HCT116 (cell line): ENCODE data around the gene GBF1. TPM values are rescaled to one million over a fixed set of nuclear protein-coding genes. Genes with fewer than 3 reads are reported as not detected.

Experiments used
- ATAC-seq: fragments of 200-7000 bp; cut with Tn5 transposase; 2 replicates; pipeline ENCODE4 v1.9.1; 2020; ENCODE audit warnings: mild to moderate bottlenecking, moderate library complexity
- BruUV-seq: library from RNA; stranded (reverse); fragments of 400-500 nt; replicated peaks from 2 replicates; lab custom pipeline; 2021; lab: Mats Ljungman, UMichigan
- CTCF ChIA-PET: fragments of 300-600 bp; sonication (Branson Sonifier 250); formaldehyde crosslinking; loops from one replicate; lab custom pipeline; 2021; ENCODE audit warnings: antibody characterized with exemption; lab: Charles Lee
- POLR2A ChIA-PET: fragments of 300-600, 350-600 bp; sonication (Branson Sonifier 250); formaldehyde crosslinking; loops from one replicate; lab custom pipeline; 2021; ENCODE audit warnings: antibody characterized with exemption; lab: Charles Lee
- RAD21 ChIA-PET, 2 experiments: fragments of 300-600 bp; sonication (Branson Sonifier 250); formaldehyde crosslinking; loops; one replicate each; lab custom pipeline; 2023; ENCODE audit warnings: low total read pairs in 2 of 2; ENCODE audit not compliant: uncharacterized antibody in 2 of 2, unreplicated experiment in 2 of 2, low non-redundant PET in 1 of 2; lab: Charles Lee
- DNase-seq: peaks from one replicate; pipeline ENCODE4 v3.0.0-alpha.2; 2010; ENCODE audit warnings: low read depth, low spot score
- H2AFZ ChIP-seq: fragments of 200-600 bp; shearing (Covaris generic), sonication (generic); 2 replicates; pipeline ENCODE4 v1.6.1; 2017; ENCODE audit warnings: low read depth, mixed run types, mixed read lengths, antibody characterized with exemption, low read length; ENCODE audit not compliant: poor library complexity, severe bottlenecking
- H3K27ac ChIP-seq: 2 replicates; pipeline ENCODE4 v1.5.1; 2012; ENCODE audit warnings: low read depth, low read length
- H3K27me3 ChIP-seq: fragments of 200-600 bp; sonication (generic); 2 replicates; pipeline ENCODE4 v1.6.1; 2016; ENCODE audit warnings: mixed run types, low read length, mixed read lengths; ENCODE audit not compliant: insufficient read depth
- H3K36me3 ChIP-seq, 2 experiments: fragments of 200-500 bp in 1 of 2; fragments of 200-600 bp in 1 of 2; sonication (Bioruptor generic) in 1 of 2; sonication (generic) in 1 of 2; 2 replicates each; pipeline versions ENCODE4 v1.5.1 to v1.6.1; 2014 to 2016; ENCODE audit warnings: low read length in 2 of 2, inconsistent platforms in 1 of 2, mixed read lengths in 1 of 2, mixed run types in 1 of 2; ENCODE audit not compliant: insufficient read depth in 2 of 2, control insufficient read depth in 1 of 2
- H3K4me1 ChIP-seq, 2 experiments: fragments of 200-600 bp in 1 of 2; sonication (generic) in 1 of 2; 2 replicates each; pipeline versions ENCODE4 v1.5.1 to v1.6.1; 2012 to 2017; ENCODE audit warnings: low read length in 2 of 2, inconsistent platforms in 1 of 2, mild to moderate bottlenecking in 1 of 2, mixed read lengths in 1 of 2, mixed run types in 1 of 2, moderate library complexity in 1 of 2; ENCODE audit not compliant: insufficient read depth in 2 of 2, control insufficient read depth in 1 of 2
- H3K4me2 ChIP-seq: fragments of 200-600 bp; sonication (generic); 2 replicates; pipeline ENCODE4 v1.6.1; 2017; ENCODE audit warnings: mixed run types, low read length, mixed read lengths
- H3K4me3 ChIP-seq, 2 experiments: fragments of 200-600 bp in 1 of 2; sonication (generic) in 1 of 2; replicated peaks in 1 of 2; 2 replicates each; pipeline ENCODE4 v1.5.1; 2011 to 2016; ENCODE audit warnings: low read length in 2 of 2, control low read depth in 1 of 2, low read depth in 1 of 2, mild to moderate bottlenecking in 1 of 2, mixed read lengths in 1 of 2, mixed run types in 1 of 2
- H3K79me2 ChIP-seq: fragments of 200-600 bp; sonication (generic); 2 replicates; pipeline ENCODE4 v1.6.1; 2017; ENCODE audit warnings: mild to moderate bottlenecking, mixed run types, low read length, moderate library complexity, mixed read lengths; ENCODE audit not compliant: insufficient read depth
- H3K9ac ChIP-seq: fragments of 200-600 bp; sonication (generic); 2 replicates; pipeline ENCODE4 v1.6.1; 2016; ENCODE audit warnings: low read length, mixed read lengths
- H3K9me2 ChIP-seq: fragments of 200-600 bp; sonication (generic), shearing (Covaris generic); 2 replicates; pipeline ENCODE4 v1.6.1; 2017; ENCODE audit warnings: mixed run types, mild to moderate bottlenecking, moderate library complexity; ENCODE audit not compliant: insufficient read depth
- H3K9me3 ChIP-seq, 2 experiments: fragments of 200-500 bp in 1 of 2; fragments of 200-600 bp in 1 of 2; sonication (Bioruptor generic) in 1 of 2; sonication (generic) in 1 of 2; 2 replicates each; pipeline ENCODE4 v1.6.1; 2014 to 2017; ENCODE audit warnings: low read length in 2 of 2, mixed read lengths in 2 of 2, inconsistent platforms in 1 of 2, low read depth in 1 of 2, mild to moderate bottlenecking in 1 of 2, mixed run types in 1 of 2, moderate library complexity in 1 of 2; ENCODE audit not compliant: control insufficient read depth in 1 of 2, insufficient read depth in 1 of 2
- H4K20me1 ChIP-seq: fragments of 200-600 bp; sonication (generic), shearing (Covaris generic); 2 replicates; pipeline ENCODE4 v1.6.1; 2017; ENCODE audit warnings: mixed run types, mild to moderate bottlenecking, moderate library complexity; ENCODE audit not compliant: insufficient read depth
- CTCF ChIP-seq, 3 experiments: fragments of 200-600 bp in 1 of 3; sonication (generic) in 1 of 3; IDR thresholded peaks in 2 of 3; conservative IDR thresholded peaks in 1 of 3; 2 replicates each; pipeline ENCODE4 v1.5.1; 2012 to 2017; ENCODE audit warnings: low read depth in 2 of 3, low read length in 2 of 3, antibody characterized with exemption in 1 of 3, borderline replicate concordance in 1 of 3, control low read depth in 1 of 3, mild to moderate bottlenecking in 1 of 3, mixed read lengths in 1 of 3, mixed run types in 1 of 3, moderate library complexity in 1 of 3; ENCODE audit not compliant: insufficient read depth in 1 of 3
- EGR1 ChIP-seq: IDR thresholded peaks from 2 replicates; pipeline ENCODE4 v1.6.1; 2012; ENCODE audit warnings: low read depth
- EZH2phosphoT487 ChIP-seq: fragments of 200-600 bp; IDR thresholded peaks from 2 replicates; pipeline ENCODE4 v1.6.1; 2018; ENCODE audit warnings: antibody characterized with exemption, borderline replicate concordance
- FOSL1 ChIP-seq: IDR thresholded peaks from 2 replicates; pipeline ENCODE4 v1.6.1; 2012; ENCODE audit warnings: low read depth
- POLR2A ChIP-seq: IDR thresholded peaks from 2 replicates; pipeline ENCODE4 v1.7.0; 2011; ENCODE audit warnings: borderline replicate concordance; ENCODE audit not compliant: insufficient read depth, insufficient read length; ENCODE audit errors: extremely low read depth
- REST ChIP-seq: IDR thresholded peaks from 2 replicates; pipeline ENCODE4 v1.6.1; 2012; ENCODE audit warnings: low read depth
- SIN3A ChIP-seq: IDR thresholded peaks from 2 replicates; pipeline ENCODE4 v1.6.1; 2012; ENCODE audit warnings: low read depth
- SRF ChIP-seq: IDR thresholded peaks from 2 replicates; pipeline ENCODE4 v1.6.1; 2012; ENCODE audit warnings: low read depth
- YY1 ChIP-seq: IDR thresholded peaks from 2 replicates; pipeline ENCODE4 v1.6.1; 2011; ENCODE audit warnings: low read length, low read depth, moderate library complexity, mild to moderate bottlenecking; ENCODE audit not compliant: insufficient replicate concordance; ENCODE audit errors: extremely low read depth
- intact Hi-C: fragments of 100-400 bp; cut with micrococcal nuclease; formaldehyde crosslinking; loops from 2 replicates; pipeline ENCODE4 v1.10.0; 2022
- total RNA-seq: library from RNA; stranded (reverse); gene quantifications from one replicate; pipeline ENCODE4 v1.2.1, GENCODE V29; 2021; ENCODE audit not compliant: unreplicated experiment
- TF ChIP-seq, protein P1 (sequence below): IDR thresholded peaks from 2 replicates; pipeline ENCODE4 v1.6.1; 2012
- TF ChIP-seq, protein P2 (sequence below): IDR thresholded peaks from 2 replicates; pipeline ENCODE4 v1.6.1; 2011; ENCODE audit warnings: mild to moderate bottlenecking, low read length, moderate library complexity; ENCODE audit not compliant: insufficient replicate concordance; ENCODE audit errors: extremely low read depth

GBF1 gene
- total RNA-seq, 1 experiment from 2014 or later = 58.9 TPM

GRCh38 chr10:102324061-102324460 is 78.7 kb downstream of the GBF1 start:
- CTCF ChIA-PET = no interaction called here
- ATAC-seq = no peak
- RAD21 ChIA-PET = no interaction called here
- no peak for DNase-seq
- BruUV-seq = no TSS peak
- no peaks in the 10 kb centered on the region for H3K9me2 ChIP-seq
- H3K9ac ChIP-seq = no peak overlapping the region
- H3K36me3 ChIP-seq = no peaks in the 10 kb centered on the region
- no peak overlapping the region for H3K27ac ChIP-seq
- POLR2A ChIA-PET = no interaction called here
- TF ChIP-seq CTCF (IDR thresholded peaks at IDR 0.05 in 2 of 3, conservative IDR thresholded peaks at IDR 0.05 in 1 of 3; ENCODE audit: borderline replicate concordance in 1 of 3, insufficient read depth in 1 of 3, low read depth in 2 of 3, low read length in 2 of 3) (no peak), SRF (no peak)
- TF ChIP-seq, protein P1, sequence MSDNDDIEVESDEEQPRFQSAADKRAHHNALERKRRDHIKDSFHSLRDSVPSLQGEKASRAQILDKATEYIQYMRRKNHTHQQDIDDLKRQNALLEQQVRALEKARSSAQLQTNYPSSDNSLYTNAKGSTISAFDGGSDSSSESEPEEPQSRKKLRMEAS = no peak
- TF ChIP-seq, all 23 proteins: peak for 0
- intact Hi-C loops = no loop called here
- Histone ChIP-seq H3K4me2 (no peak overlapping the region), H2AFZ (no peak overlapping the region), H3K9me3 (no peaks in the 10 kb centered on the region), H3K79me2 (peaks cover 41% of the 10 kb centered on the region), H3K4me1 (no peaks in the 10 kb centered on the region), H3K4me3 (no peak overlapping the region), H3K27me3 (no peaks in the 10 kb centered on the region), H4K20me1 (0 out of 2 replicates have a peak, but pooled peaks cover 4% of the 10 kb centered on the region)

DNA sequence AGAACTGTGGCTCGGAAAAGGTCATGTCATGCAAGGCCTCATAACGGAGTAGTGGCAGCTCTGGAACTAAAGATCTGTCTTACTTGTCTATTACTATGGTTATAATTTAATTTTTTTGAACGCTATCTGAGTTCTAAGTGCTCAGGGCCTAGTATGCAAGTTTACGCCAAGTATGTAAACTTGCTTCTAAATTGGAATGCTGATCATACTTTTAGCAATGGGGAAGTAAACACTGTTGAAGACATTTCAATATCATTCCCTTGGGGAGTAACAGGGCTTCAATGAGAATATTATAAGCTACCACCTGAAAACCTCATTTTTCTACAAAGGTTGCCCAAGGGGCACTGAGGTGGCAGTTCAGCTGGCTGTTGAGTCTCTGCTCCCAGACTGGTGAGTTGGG is 80.7 kb downstream of the GBF1 start:
- Histone ChIP-seq H3K9me3 (no peaks in the 10 kb centered on the region), H3K4me3 (no peak overlapping the region), H3K27ac (no peak overlapping the region), H3K36me3 (no peaks in the 10 kb centered on the region), H3K9me2 (no peaks in the 10 kb centered on the region), H3K27me3 (no peaks in the 10 kb centered on the region), H3K4me1 (no peaks in the 10 kb centered on the region), H3K4me2 (no peak overlapping the region), H3K9ac (no peak overlapping the region), H4K20me1 (0 out of 2 replicates have a peak, but pooled peaks cover 4% of the 10 kb centered on the region), H3K79me2 (peaks cover 36% of the 10 kb centered on the region), H2AFZ (no peak overlapping the region)
- no TSS peak for BruUV-seq
- RAD21 ChIA-PET = no interaction called here
- intact Hi-C loops = no loop called here
- DNase-seq (no peak), ATAC-seq (no peak)
- POLR2A ChIA-PET = no interaction called here
- CTCF ChIA-PET = interaction anchor here (0.9 to 1.1 kb wide), 2 partner anchors 21 to 96 kb away, joined by 3 read pairs; no protein-coding TSS in a partner anchor
- no peak for TF ChIP-seq EGR1
- no peak for TF ChIP-seq YY1
- TF ChIP-seq REST = no peak
- no peak for TF ChIP-seq FOSL1
- no peak for TF ChIP-seq POLR2A
- TF ChIP-seq, protein P2, sequence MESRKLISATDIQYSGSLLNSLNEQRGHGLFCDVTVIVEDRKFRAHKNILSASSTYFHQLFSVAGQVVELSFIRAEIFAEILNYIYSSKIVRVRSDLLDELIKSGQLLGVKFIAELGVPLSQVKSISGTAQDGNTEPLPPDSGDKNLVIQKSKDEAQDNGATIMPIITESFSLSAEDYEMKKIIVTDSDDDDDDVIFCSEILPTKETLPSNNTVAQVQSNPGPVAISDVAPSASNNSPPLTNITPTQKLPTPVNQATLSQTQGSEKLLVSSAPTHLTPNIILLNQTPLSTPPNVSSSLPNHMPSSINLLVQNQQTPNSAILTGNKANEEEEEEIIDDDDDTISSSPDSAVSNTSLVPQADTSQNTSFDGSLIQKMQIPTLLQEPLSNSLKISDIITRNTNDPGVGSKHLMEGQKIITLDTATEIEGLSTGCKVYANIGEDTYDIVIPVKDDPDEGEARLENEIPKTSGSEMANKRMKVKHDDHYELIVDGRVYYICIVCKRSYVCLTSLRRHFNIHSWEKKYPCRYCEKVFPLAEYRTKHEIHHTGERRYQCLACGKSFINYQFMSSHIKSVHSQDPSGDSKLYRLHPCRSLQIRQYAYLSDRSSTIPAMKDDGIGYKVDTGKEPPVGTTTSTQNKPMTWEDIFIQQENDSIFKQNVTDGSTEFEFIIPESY = no peak
- no peak for TF ChIP-seq EZH2phosphoT487
- no peak for TF ChIP-seq SRF
- TF ChIP-seq, protein P1 = no peak
- no peak for TF ChIP-seq SIN3A
